OCI-LY3 (cell line): ENCODE measurements around the gene TACR1.

Experiments
- H2AFZ ChIP-seq: fragments of 200-600, 300-600 bp; shearing (Covaris generic); 2 replicates; pipeline ENCODE4 v1.6.0; 2014; ENCODE audit warnings: antibody characterized with exemption, low read depth, low read length
- H3K27ac ChIP-seq: fragments of 200-600, 300-600 bp; sonication (generic); 2 replicates; pipeline ENCODE4 v1.5.1; 2014; ENCODE audit warnings: mild to moderate bottlenecking, low read length, moderate library complexity, mixed read lengths
- H3K27me3 ChIP-seq: fragments of 200-600, 300-600 bp; sonication (generic); 2 replicates; pipeline ENCODE4 v1.6.1; 2014; ENCODE audit warnings: low read depth, low read length, mixed read lengths
- H3K36me3 ChIP-seq: fragments of 200-600, 300-600 bp; sonication (generic); replicated peaks from 2 replicates; pipeline ENCODE3; 2014; ENCODE audit warnings: low read depth, low read length, mixed read lengths
- H3K4me1 ChIP-seq: fragments of 300-600, 200-600 bp; sonication (generic); 2 replicates; pipeline ENCODE4 v1.6.1; 2014; ENCODE audit warnings: low read length, mixed read lengths
- H3K4me2 ChIP-seq: fragments of 200-600, 300-600 bp; sonication (generic); 2 replicates; pipeline ENCODE4 v1.6.1; 2014; ENCODE audit warnings: low read length, mixed read lengths
- H3K4me3 ChIP-seq: fragments of 300-600, 200-600 bp; sonication (generic); 2 replicates; pipeline ENCODE4 v1.5.1; 2014; ENCODE audit warnings: antibody characterized with exemption, mild to moderate bottlenecking, low read length, moderate library complexity
- H3K79me2 ChIP-seq: fragments of 300-600, 200-600 bp; shearing (Covaris generic); 2 replicates; pipeline ENCODE4 v1.6.1; 2014; ENCODE audit warnings: mild to moderate bottlenecking, low read length, mixed read lengths
- H3K9ac ChIP-seq: fragments of 300-600, 200-600 bp; shearing (Covaris generic); 2 replicates; pipeline ENCODE4 v1.6.0; 2014; ENCODE audit warnings: mild to moderate bottlenecking, low read length, moderate library complexity
- H3K9me3 ChIP-seq: fragments of 200-600, 300-600 bp; shearing (Covaris generic); 2 replicates; pipeline ENCODE4 v1.6.1; 2014; ENCODE audit warnings: low read length, mixed read lengths; ENCODE audit not compliant: insufficient read depth
- H4K20me1 ChIP-seq: fragments of 200-600, 300-600 bp; sonication (generic); 2 replicates; pipeline ENCODE4 v1.6.1; 2016; ENCODE audit warnings: low read length, mixed read lengths; ENCODE audit not compliant: insufficient read depth
- EZH2phosphoT487 ChIP-seq: fragments of 200-600 bp; shearing (Covaris generic); IDR thresholded peaks from 2 replicates; pipeline ENCODE4 v1.6.1; 2018; ENCODE audit warnings: antibody characterized with exemption, mixed run types, low read depth
- TF ChIP-seq, protein P1 (sequence below): fragments of 200-600, 300-600 bp; sonication (generic); IDR thresholded peaks from 2 replicates; pipeline ENCODE4 v1.5.1; 2014; ENCODE audit warnings: antibody characterized with exemption, low read length, low read depth

Gene TACR1

GRCh38 chr2:75186821-75187220 is 12.5 kb downstream of the TACR1 start:
- no peak for TF ChIP-seq EZH2phosphoT487
- TF ChIP-seq, protein P1, sequence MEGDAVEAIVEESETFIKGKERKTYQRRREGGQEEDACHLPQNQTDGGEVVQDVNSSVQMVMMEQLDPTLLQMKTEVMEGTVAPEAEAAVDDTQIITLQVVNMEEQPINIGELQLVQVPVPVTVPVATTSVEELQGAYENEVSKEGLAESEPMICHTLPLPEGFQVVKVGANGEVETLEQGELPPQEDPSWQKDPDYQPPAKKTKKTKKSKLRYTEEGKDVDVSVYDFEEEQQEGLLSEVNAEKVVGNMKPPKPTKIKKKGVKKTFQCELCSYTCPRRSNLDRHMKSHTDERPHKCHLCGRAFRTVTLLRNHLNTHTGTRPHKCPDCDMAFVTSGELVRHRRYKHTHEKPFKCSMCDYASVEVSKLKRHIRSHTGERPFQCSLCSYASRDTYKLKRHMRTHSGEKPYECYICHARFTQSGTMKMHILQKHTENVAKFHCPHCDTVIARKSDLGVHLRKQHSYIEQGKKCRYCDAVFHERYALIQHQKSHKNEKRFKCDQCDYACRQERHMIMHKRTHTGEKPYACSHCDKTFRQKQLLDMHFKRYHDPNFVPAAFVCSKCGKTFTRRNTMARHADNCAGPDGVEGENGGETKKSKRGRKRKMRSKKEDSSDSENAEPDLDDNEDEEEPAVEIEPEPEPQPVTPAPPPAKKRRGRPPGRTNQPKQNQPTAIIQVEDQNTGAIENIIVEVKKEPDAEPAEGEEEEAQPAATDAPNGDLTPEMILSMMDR, result no peak
- no peak overlapping the region for H3K4me2 ChIP-seq
- no peak overlapping the region for H3K27ac ChIP-seq
- no peak overlapping the region for H3K4me3 ChIP-seq
- H3K27me3 ChIP-seq, result peaks cover 8% of the 10 kb centered on the region; the same call in 1 of the 2 replicates
- H3K9ac ChIP-seq, result no peak overlapping the region
- no peak overlapping the region for H2AFZ ChIP-seq
- no peaks in the 10 kb centered on the region for H3K36me3 ChIP-seq
- no peaks in the 10 kb centered on the region for H3K79me2 ChIP-seq
- no peaks in the 10 kb centered on the region for H3K9me3 ChIP-seq
- H4K20me1 ChIP-seq, result no peaks in the 10 kb centered on the region
- no peaks in the 10 kb centered on the region for H3K4me1 ChIP-seq

GRCh38 chr2:75182606-75183005 is 16.7 kb downstream of the TACR1 start:
- Histone ChIP-seq H3K27me3 (peaks cover 7% of the 10 kb centered on the region; the same call in 1 of the 2 replicates), H3K36me3 (no peaks in the 10 kb centered on the region), H3K4me2 (no peak overlapping the region), H3K4me3 (no peak overlapping the region), H2AFZ (no peak overlapping the region), H3K27ac (no peak overlapping the region), H3K9me3 (no peaks in the 10 kb centered on the region), H3K9ac (no peak overlapping the region), H3K79me2 (no peaks in the 10 kb centered on the region), H3K4me1 (no peaks in the 10 kb centered on the region), H4K20me1 (no peaks in the 10 kb centered on the region)
- TF ChIP-seq, protein P1, result no peak
- no peak for TF ChIP-seq EZH2phosphoT487

DNA sequence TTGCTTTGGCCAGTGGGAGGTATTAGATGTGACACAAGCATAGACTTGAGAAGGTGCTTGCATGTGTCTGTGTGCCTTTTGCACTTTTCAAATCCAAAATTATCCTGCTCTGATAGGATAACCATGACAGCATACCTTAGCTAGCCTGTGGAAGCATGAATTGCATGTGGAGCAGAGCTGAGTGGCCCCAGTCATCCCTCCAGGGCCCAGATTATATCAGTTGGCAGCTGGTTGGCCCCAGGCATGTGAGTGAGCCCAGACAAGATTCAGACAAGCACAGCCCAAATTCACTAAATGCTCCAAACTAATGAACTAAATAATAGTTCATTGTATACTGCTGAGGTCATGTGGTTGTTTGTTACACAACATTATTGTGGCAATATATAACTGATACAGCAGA is 18.8 kb downstream of the TACR1 start:
- Histone ChIP-seq H3K27me3 (peaks cover 3% of the 10 kb centered on the region; the same call in 1 of the 2 replicates), H3K4me2 (no peak overlapping the region)

GRCh38 chr2:75177427-75177826 is 21.9 kb downstream of the TACR1 start:
- Histone ChIP-seq H3K27me3 (0 out of 2 replicates have a peak, but pooled peaks cover 3% of the 10 kb centered on the region), H3K9me3 (no peaks in the 10 kb centered on the region)
- TF ChIP-seq, protein P1, result no peak
- TF ChIP-seq EZH2phosphoT487, result no peak

More for the DNA sequence above, 18.8 kb downstream of the TACR1 start:
- Histone ChIP-seq H3K36me3 (no peaks in the 10 kb centered on the region), H4K20me1 (no peaks in the 10 kb centered on the region), H3K27ac (no peak overlapping the region), H3K9me3 (no peaks in the 10 kb centered on the region), H2AFZ (no peak overlapping the region), H3K9ac (no peak overlapping the region), H3K79me2 (no peaks in the 10 kb centered on the region), H3K4me1 (no peaks in the 10 kb centered on the region), H3K4me3 (no peak overlapping the region)
- no peak for TF ChIP-seq EZH2phosphoT487
- TF ChIP-seq, protein P1, result no peak

More at GRCh38 chr2:75177427-75177826, 21.9 kb downstream of the TACR1 start:
- no peak overlapping the region for H3K27ac ChIP-seq
- no peaks in the 10 kb centered on the region for H3K79me2 ChIP-seq
- no peak overlapping the region for H3K4me2 ChIP-seq
- no peak overlapping the region for H3K4me3 ChIP-seq
- H3K36me3 ChIP-seq, result no peaks in the 10 kb centered on the region
- no peaks in the 10 kb centered on the region for H4K20me1 ChIP-seq
- H2AFZ ChIP-seq, result no peak overlapping the region
- no peaks in the 10 kb centered on the region for H3K4me1 ChIP-seq
- H3K9ac ChIP-seq, result no peak overlapping the region
